Lower lobe of right lung (tissue), 2 donors: ENCODE results near the gene MYCBPAP. TPM values are rescaled to one million over a fixed set of nuclear protein-coding genes. Genes with fewer than 3 reads are reported as not detected.

ENCODE experiments used
- ATAC-seq, 2 donors: fragments of 200-7000 bp; cut with Tn5 transposase; one replicate each; pipeline ENCODE4 v1.9.1; 2020 to 2022; ENCODE audit warnings: mild to moderate bottlenecking in 2 of 2, moderate library complexity in 2 of 2
- DNase-seq: peaks from one replicate; pipeline ENCODE4 v3.0.0-alpha.2; 2020
- H3K27ac ChIP-seq: fragments of 200-600 bp; one replicate; pipeline ENCODE4 v1.8.0; 2022
- H3K27me3 ChIP-seq: fragments of 200-600 bp; one replicate; pipeline ENCODE4 v1.8.0; 2022; ENCODE audit warnings: low read depth
- H3K36me3 ChIP-seq: fragments of 200-600 bp; one replicate; pipeline ENCODE4 v1.8.0; 2022; ENCODE audit warnings: mild to moderate bottlenecking
- H3K4me1 ChIP-seq: fragments of 200-600 bp; one replicate; pipeline ENCODE4 v1.8.0; 2022
- H3K4me3 ChIP-seq: fragments of 200-600 bp; one replicate; pipeline ENCODE4 v1.8.0; 2022; ENCODE audit warnings: mild to moderate bottlenecking
- H3K9me3 ChIP-seq: fragments of 200-600 bp; one replicate; pipeline ENCODE4 v1.8.0; 2022
- CTCF ChIP-seq: fragments of 200-600 bp; IDR thresholded peaks from one replicate; pipeline ENCODE4 v1.8.0; 2022; ENCODE audit warnings: antibody characterized with exemption, mild to moderate bottlenecking
- intact Hi-C: fragments of 100-400 bp; cut with DNase I; formaldehyde crosslinking; loops from one replicate; pipeline ENCODE4 v1.11.0; 2022
- total RNA-seq: library from RNA; stranded (reverse); fragmentation: NEBNext Ultra II Directional; extraction: Animal tissue kit (Norgen Biotek cat#: 25700); gene quantifications from one replicate; pipeline ENCODE4 v1.2.1, GENCODE V29; 2021
- donor health status: DM: no; HTN: yes; CAD: no; lungs with severe emphysema.

The MYCBPAP gene
- total RNA-seq, 1 donor from 2014 or later, result 3.8 TPM

DNA sequence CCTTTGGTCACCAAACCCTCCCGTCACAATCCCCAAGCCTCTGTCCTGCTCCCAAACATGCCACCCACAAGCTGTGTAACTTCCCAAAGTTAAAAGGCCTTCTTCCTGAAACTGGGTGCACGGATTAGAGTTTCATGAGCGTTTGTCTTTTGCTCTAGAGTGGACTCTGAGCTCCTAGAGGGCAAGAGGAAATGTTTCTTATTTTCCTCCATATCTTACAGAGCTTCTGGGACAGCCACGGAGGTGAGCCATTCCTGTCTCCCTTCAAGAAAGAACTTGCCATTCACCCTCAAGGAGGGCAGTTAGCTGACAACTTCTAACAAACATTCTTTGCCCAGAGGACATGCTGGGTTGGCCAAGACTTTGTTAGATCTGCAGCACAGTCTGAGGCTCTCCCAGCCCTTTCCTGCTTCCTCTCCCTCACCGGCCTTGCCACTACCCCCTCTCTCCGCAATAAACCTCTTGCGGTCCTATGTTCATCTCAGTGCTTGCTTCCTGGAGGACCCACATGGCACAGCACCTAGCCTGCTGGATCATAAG is 2.6 kb upstream of the MYCBPAP start:
- H3K9me3 ChIP-seq, result no peaks in the 10 kb centered on the region
- no peak for DNase-seq
- H3K27ac ChIP-seq, result no peak overlapping the region
- H3K4me3 ChIP-seq, result no peak overlapping the region
- H3K4me1 ChIP-seq, result peaks cover 8% of the 10 kb centered on the region
- no peak for ATAC-seq
- no peaks in the 10 kb centered on the region for H3K36me3 ChIP-seq
- no peak for TF ChIP-seq CTCF
- intact Hi-C loops, result no loop called here
- H3K27me3 ChIP-seq, result no peaks in the 10 kb centered on the region

DNA sequence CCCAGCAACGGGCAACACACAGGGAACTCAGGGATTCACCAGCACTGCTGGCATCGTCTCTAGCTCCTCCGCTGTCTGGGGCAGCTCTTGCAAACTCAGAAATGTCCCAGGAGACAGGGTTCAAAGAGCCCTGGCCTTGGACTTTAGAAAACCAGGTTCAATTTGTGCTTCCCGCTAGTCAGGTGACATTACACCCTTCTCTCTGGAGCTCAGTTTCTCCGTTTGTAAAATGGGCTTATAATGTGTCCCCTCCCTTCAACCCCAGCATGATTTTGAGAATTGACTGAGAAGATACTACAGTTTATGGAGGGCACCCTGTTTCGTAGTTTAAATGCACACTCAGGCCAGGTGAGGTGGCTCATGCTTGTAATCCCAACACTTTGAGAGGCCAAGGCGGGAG is 1.9 kb upstream of the MYCBPAP start:
- no peaks in the 10 kb centered on the region for H3K27me3 ChIP-seq
- no peak for ATAC-seq
- no peak overlapping the region for H3K27ac ChIP-seq
- H3K4me3 ChIP-seq, result no peak overlapping the region
- peaks cover 8% of the 10 kb centered on the region for H3K4me1 ChIP-seq
- no peaks in the 10 kb centered on the region for H3K36me3 ChIP-seq
- intact Hi-C loops, result no loop called here
- TF ChIP-seq CTCF, result no peak
- H3K9me3 ChIP-seq, result no peaks in the 10 kb centered on the region
- no peak for DNase-seq

GRCh38 chr17:50508573-50509460 is 578 bp downstream of the MYCBPAP start:
- intact Hi-C loops, result no loop called here

DNA sequence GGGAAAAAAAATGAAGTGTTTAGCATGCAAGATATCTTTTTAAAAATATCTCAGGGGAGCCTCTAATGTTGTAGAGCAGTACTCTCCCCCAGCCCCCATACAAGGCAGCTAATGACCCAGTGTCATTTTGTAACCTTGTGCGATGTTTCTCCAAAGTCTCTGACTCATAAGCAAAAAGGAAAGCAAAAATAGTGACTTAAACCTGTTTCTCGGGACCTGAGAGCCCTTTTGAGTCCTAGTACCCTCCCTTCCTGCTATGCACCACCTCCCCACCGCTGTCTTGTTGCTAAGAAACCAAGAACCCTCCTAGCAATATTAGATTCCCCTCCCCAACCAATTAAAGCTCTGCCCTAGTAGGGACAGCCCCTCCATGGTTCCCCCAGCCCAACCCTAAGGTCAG is 2.8 kb downstream of the MYCBPAP start:
- Histone ChIP-seq H3K36me3 (no peaks in the 10 kb centered on the region), H3K27ac (no peak overlapping the region), H3K9me3 (no peaks in the 10 kb centered on the region), H3K27me3 (no peaks in the 10 kb centered on the region), H3K4me1 (peaks cover 8% of the 10 kb centered on the region), H3K4me3 (no peak overlapping the region)
- DNase-seq (no peak), ATAC-seq (no peak)
- no peak for TF ChIP-seq CTCF
- intact Hi-C loops, result no loop called here

More at GRCh38 chr17:50508573-50509460, 578 bp downstream of the MYCBPAP start:
- ATAC-seq, result peak in 1 of 2 donors; percentile 4
- no peak for TF ChIP-seq CTCF
- H3K9me3 ChIP-seq, result no peaks in the 10 kb centered on the region
- H3K27ac ChIP-seq, result peak overlapping the region; percentile 75
- H3K4me3 ChIP-seq, result peak overlapping the region; percentile 68
- peaks cover 8% of the 10 kb centered on the region for H3K4me1 ChIP-seq
- no peaks in the 10 kb centered on the region for H3K27me3 ChIP-seq
- no peak for DNase-seq
- H3K36me3 ChIP-seq, result no peaks in the 10 kb centered on the region

DNA sequence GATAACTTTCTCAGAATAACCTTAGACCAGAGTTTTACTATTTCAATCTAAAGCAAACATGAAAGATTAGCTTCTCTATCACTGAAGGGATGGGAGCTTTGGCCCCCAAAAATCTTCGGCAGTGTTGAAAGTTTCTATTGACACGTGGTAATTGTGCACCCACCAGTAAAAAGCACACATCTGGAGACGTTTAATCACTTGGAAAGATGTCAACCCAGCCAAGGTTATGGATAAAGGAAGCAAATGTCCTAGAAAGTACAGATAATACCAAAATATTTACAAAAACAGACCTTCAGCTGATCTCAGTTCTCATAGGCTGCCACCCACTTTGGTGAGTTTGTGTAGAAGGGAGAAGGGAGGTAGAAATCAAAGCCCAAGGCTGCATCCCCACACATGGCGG is 5.3 kb downstream of the MYCBPAP start:
- no peak for ATAC-seq
- no peaks in the 10 kb centered on the region for H3K9me3 ChIP-seq
- no peaks in the 10 kb centered on the region for H3K27me3 ChIP-seq
- no peak for TF ChIP-seq CTCF
- no peaks in the 10 kb centered on the region for H3K36me3 ChIP-seq
- DNase-seq, result no peak
- intact Hi-C loops, result no loop called here
- H3K4me3 ChIP-seq, result no peak overlapping the region
- H3K27ac ChIP-seq, result no peak overlapping the region
- H3K4me1 ChIP-seq, result peaks cover 7% of the 10 kb centered on the region
